ENCODE data around the gene CDH4.

CDH4 gene

GRCh38 chr20:61284752-61285151 lies 32.7 kb downstream of the CDH4 start:
- no peak for DNase-seq

DNA sequence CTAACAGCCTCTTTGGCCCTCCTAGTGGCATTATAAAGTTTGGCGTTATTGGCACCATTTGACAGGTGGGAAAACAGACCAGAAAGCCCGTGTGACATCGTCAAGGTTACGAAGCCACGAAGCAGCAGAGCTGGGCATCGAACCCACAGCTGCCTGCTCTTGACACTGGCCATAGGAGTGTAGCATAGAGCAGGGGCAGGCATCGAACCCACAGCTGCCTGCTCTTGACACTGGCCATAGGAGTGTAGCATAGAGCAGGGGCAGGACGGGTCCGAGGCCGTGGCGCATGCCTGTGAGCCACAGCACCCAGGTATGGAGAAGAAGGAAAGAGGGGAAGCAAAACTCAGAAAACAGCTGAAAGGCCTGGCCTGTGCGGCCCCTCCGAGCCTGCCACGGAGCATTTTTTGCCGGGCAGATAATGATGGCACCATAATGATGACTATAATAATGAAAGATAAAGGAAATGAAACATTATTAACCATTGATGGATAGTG lies 33.1 kb downstream of the CDH4 start:
- DNase-seq: no peak

DNA sequence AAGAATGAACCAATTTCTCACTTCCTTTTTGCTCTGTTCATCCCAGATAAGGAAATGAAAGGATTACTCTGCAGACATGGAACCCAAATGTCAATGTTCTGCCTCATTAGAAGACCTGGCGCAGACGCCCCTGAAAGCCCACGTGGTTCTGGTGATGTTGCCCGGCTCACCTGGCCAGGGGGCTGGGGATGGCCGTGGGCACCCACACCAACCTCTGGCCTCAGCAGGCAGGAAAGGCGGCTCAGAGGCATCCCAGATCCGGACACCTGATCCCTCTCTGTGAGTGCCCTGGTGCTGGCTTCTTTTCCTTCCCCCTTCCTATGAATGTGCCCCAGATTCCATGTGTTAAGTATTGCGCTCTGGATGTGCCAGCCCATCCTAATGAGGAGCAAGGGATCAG lies 33.6 kb downstream of the CDH4 start:
- DNase-seq: no peak

DNA sequence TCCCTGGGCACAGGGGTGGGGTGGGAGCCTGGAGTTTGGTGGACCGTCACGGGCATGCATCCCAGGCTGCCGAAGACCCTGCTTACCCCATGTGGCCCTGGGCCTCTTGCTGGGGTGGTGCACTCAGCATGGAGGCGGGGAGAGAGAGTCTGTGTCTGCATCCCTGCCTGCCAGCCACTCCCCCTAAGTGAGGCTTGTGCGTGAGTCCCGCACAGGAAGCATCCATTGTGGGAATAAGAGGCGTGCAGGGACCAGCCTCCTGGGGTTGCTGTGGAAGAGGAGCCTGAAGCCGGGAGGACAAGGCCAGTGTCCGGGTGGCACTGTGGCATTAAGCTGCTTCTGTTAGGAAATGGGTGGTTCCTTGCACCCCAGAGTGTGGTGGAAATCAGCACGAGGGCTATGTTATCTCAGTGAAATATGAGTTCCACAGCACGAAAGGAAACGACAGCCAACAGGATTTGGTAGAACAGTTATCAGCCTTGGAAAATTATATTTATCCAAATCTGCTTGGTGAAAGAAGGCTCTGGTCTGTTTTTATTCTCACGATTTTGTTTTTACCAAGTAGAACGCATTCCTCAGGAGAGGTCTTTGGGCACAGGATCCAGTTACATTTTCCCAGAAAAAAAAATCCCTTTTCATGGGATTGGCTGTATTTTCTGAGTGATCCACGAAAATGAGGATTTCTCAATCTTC lies 35.7 kb downstream of the CDH4 start:
- DNase-seq: no peak

- DNase-seq: no peak
Observed at GRCh38 chr20:61288331-61288784, 36.3 kb downstream of the CDH4 start.

DNA sequence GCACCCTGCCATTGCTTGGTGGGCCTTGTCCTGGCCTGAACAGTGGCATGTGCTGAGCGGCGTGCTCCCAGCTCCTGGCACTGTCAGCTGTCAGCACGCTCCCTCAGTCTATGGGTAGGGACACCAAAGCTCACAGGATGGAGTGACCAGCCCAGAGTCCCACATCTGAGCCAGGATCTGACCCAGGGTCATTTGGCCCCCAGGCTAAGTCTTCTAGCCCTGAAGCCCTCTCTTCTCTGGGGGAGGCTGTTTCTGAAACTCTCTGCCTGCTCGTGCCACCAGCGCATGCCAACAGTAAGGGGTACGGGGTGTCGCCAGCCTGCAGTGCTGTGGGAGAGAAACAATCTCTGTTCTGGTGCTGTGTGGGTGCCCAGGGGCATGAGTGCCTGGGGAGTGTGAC lies 37.1 kb downstream of the CDH4 start:
- no peak for DNase-seq

DNA sequence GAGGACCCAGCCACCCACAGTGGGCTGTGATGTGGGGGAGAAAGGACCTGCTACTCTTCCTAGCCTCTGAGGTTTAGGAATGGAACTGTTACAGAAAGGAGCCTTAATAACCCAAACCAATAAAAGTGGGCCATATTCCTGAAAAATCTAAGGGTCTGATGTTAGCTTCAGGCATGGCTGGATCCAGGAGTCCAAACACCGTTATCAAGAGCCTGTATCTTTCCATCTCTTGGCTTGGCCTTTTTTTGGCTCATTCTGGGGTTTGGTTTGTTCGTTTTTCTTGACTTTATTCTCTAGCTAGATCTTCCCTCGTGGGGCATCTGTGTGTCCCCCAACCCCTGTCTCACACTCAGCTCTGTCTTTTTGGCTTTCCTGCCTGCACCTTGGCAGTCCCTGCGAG lies 38.7 kb downstream of the CDH4 start:
- DNase-seq: no peak

GRCh38 chr20:61291166-61291829 lies 39.2 kb downstream of the CDH4 start:
- no peak for DNase-seq

GRCh38 chr20:61292391-61292790 lies 40.3 kb downstream of the CDH4 start:
- DNase-seq: no peak

DNA sequence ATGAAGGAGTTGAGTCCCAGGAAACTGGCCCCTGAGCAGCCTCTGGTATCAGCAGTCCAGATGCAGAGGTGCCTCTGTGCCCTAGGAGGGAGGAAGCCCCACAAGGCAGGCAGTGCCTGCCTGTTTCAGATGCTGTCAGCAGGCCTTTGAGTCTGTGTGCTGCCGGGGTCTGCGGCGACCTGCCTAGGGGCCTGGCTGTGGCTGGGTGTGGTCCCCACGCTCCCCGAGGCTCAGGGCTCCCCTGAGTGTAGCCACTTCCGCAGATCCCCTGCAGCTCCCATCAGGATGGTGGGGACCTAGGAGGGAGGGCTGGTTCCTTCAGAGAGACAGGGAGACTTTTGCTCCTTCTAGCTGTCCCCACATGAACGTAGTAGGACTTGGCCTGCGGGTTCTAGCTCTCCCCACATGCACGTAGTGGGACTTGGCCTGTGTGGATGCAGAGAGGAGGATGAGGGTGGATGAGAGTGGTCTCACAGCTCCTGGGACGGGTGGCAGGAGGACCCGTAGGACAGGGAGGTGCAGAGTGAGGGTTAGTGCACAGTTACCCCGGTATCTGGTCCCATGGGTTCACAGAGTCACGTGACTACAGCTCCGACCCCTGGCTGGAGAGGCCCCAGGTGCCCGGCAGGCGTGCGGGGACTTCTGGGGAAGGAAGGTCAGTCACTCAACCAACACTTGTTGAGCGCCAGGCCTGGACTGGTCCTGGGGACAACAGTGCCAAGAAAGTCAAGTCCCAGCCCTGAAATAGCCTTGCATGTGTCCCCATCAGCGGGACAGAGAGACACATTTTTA lies 41.0 kb downstream of the CDH4 start:
- no peak for DNase-seq

- DNase-seq: no peak
Observed at GRCh38 chr20:61293951-61294350, 41.9 kb downstream of the CDH4 start.

GRCh38 chr20:61295249-61295648 lies 43.2 kb downstream of the CDH4 start:
- DNase-seq: no peak

- no peak for DNase-seq
Observed at GRCh38 chr20:61295682-61296628, 43.9 kb downstream of the CDH4 start.

DNA sequence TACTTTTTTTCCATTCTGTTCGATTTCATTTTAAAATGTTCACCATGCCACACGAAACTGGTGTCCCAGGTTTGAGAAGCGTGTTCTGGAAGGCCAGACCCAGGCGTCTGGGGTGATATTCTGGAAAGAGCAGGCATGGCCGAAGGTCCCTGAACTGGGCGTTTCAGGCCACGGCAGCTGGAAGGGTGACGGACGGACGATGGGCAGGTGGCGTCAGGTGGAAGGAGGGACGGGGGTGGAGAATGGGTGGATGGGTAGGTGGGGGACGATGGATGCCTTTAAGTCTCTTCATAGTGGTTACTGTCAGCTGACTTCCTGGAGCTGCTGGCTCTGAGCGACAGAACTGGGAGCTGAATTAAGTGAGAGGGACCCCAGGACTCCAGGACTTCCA lies 44.6 kb downstream of the CDH4 start:
- no peak for DNase-seq

DNA sequence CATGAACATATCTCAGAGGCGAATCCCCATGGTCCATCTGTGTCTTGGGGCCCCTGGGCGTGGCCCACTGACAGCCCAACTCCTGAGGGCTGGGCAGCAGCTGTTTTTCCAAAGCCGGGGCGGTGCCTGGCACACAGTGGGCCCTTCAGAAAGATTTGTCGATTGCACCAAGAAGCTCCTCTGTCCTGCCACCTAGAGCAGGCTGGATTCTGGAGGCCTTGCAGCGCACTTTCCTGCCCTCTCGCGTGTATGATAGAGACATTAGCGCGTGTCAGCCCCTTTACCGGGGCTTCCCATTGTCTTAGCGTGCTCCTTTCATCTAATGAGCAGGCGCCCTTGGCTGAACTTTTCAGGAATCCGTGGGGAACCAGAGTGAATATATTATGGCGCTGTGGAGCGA lies 45.4 kb downstream of the CDH4 start:
- DNase-seq: no peak

DNA sequence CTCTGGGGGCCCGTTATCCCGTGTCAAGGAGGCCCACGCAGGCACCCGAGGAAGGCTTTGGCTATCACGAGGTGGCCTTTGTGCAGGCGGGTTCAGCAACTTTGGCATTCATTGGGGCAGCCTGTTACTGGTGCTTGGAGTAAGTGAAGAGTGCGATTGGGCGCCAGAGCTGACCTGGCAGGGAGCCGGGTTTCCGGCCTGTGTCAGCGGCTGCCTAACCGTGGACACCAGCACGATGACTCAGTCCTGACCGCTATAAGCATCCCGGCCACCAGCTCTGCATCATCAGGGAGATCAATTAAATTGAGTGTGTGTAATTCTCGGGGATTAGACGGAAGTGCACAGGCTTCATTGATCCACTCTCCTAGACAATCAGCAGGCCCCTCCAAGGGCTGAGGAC lies 45.9 kb downstream of the CDH4 start:
- no peak for DNase-seq

DNA sequence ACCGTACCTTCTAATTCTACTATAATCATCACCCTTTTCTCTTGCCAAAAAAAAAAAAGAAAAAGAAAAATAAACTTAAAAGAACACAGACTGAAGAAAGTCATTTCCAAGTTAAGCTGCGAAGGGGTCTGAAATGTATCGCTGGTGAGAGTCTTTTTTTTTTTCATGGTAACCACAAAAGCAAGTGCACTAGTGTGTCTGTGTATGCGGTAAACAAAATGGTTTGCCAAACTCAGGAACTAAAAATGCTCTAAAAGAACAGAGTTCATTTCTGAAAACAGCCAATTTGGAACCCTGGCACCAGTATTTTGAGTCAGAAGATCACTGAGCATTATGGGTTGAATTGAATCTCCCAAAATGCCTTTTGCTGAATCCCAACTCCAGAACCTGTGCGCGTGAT lies 46.6 kb downstream of the CDH4 start:
- no peak for DNase-seq

DNA sequence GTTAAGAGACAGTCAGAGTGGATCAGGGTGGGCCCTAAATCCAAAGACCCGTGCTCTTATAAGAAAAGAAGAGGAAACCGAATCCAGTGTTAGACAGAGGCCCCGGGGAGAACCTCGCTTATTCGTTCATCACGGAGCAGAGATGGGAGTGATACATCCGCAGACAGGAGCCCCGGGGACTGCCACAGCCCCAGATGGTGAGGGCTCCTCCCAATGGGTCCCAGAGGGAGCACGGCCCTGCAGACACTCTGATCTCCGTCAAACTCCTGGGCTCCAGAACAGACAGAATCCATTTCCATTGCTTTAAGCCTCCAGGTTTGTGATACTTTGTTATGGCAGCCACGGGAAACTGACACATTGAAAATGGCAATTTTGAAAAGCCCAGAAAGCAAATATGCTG lies 47.0 kb downstream of the CDH4 start:
- no peak for DNase-seq

GRCh38 chr20:61299618-61300017 lies 47.6 kb downstream of the CDH4 start:
- no peak for DNase-seq

DNA sequence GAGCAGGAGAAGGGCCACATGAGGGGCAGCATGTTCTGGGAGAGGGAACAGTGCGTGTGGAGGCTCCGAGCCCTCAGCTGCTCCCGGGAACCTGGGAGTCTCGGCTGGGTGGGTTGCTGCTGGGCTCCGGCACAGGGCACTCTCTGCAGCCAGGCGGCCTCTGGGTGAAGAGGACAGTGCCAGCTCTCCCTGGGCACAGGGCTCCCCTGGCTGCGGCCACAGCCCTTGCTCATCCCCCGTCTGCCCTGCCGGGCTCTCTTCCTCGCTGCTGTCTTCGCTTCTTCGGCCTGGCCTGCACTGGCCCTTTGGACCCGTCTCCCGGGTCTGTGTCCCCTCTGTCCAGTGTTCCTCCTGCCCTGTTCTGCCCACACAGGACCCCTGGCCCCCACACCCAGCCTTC lies 48.2 kb downstream of the CDH4 start:
- no peak for DNase-seq

DNA sequence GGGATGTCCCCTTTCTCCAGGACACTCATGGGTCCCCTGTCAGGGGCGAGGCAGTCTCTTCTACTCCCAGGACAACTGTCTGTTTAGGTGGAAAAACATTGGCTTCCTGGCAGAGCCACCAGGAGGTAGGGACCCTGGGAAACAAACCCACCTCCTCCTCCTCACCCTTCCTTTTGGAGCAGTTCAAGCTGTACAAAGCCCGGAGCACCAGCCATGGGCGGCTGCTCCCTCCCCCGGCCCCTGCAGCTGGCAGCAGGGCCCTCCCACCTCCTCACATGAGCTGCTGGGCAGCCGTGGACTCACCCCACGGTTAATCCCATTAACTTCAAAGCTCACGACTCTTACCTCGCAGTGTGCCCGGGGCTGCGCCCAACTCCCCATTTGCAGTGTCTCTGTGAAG lies 48.6 kb downstream of the CDH4 start:
- DNase-seq: no peak

DNA sequence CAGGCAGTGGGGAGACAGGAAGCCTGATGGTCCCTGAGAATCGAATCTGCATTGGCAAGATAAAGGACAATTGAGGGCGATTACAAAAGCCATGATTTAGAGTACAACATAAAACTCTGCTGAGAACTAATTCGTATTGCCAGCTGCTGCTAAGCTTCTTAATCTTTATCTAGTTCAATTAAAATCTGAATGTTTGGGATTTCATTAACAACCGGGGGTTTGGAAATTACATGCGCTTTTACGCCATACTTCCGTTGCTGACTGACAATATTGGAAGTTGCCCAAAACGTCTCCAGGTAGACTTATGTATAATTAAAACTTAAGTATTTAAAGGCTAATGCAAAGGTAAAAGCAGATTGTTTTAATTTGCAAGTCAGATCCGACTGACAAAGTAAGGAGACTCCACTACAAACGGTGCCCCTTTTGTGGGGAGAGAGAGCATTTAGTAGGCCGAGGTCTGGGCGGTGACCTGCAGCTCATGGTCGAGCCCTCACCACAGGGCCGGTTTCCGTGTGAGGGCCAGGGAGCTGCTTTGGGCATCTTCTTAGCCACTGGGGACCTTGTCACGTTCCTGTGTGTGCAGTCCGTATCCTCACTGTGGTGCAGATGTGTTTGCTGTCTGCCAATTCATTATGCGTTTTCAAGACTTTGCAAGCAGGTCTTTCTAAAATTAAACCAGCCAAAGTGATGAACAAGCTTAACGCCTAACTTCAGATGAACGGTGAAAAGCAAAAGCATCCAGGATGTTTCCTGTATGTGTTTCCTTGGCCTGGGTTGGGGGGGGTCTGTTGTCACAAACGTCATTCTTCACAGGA lies 49.9 kb downstream of the CDH4 start:
- no peak for DNase-seq
